Endothelial cell of umbilical vein (primary cell): Measurements from ENCODE around the gene CDC42EP4.

Experiments used
- EZH2 ChIP-seq: IDR thresholded peaks from 2 replicates; pipeline ENCODE4 v1.6.1; 2012; ENCODE audit warnings: borderline replicate concordance, low read depth, mild to moderate bottlenecking, moderate library complexity, low read length, inconsistent platforms; ENCODE audit not compliant: severe bottlenecking
- JUN ChIP-seq: IDR thresholded peaks from 2 replicates; pipeline ENCODE4 v1.6.1; 2011; ENCODE audit warnings: borderline replicate concordance, low read depth; ENCODE audit not compliant: insufficient read length, insufficient read depth
- MYC ChIP-seq: IDR thresholded peaks from one replicate; pipeline ENCODE4 v1.6.1; 2011; ENCODE audit warnings: mild to moderate bottlenecking, low read depth, low read length
- POLR2A ChIP-seq: IDR thresholded peaks from 2 replicates; pipeline ENCODE4 v1.6.1; 2012; ENCODE audit warnings: low read depth, mild to moderate bottlenecking, control low read depth, low read length
- POLR2AphosphoS5 ChIP-seq: IDR thresholded peaks from 2 replicates; pipeline ENCODE4 v1.6.1; 2012; ENCODE audit warnings: low read depth, mild to moderate bottlenecking, control low read depth, low read length, moderate library complexity; ENCODE audit not compliant: insufficient read depth
- TF ChIP-seq, protein P1 (sequence below), 2 donors: IDR thresholded peaks; 1 replicate in 1 of 2; 2 replicates in 1 of 2; pipeline ENCODE4 v1.5.1; 2011; ENCODE audit warnings: low read length in 2 of 2, mild to moderate bottlenecking in 2 of 2, moderate library complexity in 2 of 2, control low read depth in 1 of 2, inconsistent platforms in 1 of 2, low read depth in 1 of 2; ENCODE audit not compliant: insufficient read depth in 1 of 2; ENCODE audit errors: extremely low read depth in 1 of 2

DNA sequence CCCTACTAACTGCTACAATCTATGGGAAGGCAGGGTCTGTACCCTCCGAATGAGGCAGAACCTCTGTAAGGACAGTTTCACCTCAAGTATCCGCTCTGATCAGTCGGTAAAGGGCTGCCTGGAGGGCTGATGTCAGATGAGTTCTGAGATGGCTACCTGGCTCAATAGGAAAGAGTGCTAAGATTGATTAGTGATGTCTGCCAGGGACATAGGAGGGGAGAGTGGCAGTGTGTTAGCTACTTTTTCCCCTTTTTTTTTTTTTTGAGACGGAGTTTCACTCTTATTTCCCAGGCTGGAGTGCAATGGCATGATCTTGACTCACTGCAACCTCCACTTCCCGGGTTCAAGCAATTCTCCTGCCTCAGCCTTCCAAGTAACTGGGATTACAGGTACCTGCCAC lies 39.1 kb upstream of the CDC42EP4 start:
- no peak for TF ChIP-seq EZH2
- TF ChIP-seq POLR2AphosphoS5 = no peak
- TF ChIP-seq JUN = no peak
- TF ChIP-seq MYC = no peak
- TF ChIP-seq, protein P1, sequence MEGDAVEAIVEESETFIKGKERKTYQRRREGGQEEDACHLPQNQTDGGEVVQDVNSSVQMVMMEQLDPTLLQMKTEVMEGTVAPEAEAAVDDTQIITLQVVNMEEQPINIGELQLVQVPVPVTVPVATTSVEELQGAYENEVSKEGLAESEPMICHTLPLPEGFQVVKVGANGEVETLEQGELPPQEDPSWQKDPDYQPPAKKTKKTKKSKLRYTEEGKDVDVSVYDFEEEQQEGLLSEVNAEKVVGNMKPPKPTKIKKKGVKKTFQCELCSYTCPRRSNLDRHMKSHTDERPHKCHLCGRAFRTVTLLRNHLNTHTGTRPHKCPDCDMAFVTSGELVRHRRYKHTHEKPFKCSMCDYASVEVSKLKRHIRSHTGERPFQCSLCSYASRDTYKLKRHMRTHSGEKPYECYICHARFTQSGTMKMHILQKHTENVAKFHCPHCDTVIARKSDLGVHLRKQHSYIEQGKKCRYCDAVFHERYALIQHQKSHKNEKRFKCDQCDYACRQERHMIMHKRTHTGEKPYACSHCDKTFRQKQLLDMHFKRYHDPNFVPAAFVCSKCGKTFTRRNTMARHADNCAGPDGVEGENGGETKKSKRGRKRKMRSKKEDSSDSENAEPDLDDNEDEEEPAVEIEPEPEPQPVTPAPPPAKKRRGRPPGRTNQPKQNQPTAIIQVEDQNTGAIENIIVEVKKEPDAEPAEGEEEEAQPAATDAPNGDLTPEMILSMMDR (IDR thresholded peaks at IDR 0.05; ENCODE audit: extremely low read depth in 1 of 2, insufficient read depth in 1 of 2, low read depth in 1 of 2, low read length in 2 of 2) = no peak
- TF ChIP-seq POLR2A = no peak
